GM19193 (cell line): ENCODE measurements around the gene PEX10.

Experiments used
- POLR2A ChIP-seq: IDR thresholded peaks from 4 replicates; pipeline ENCODE4 v1.6.1; 2011; ENCODE audit not compliant: insufficient read depth, insufficient read length; ENCODE audit errors: extremely low read depth

PEX10 gene

GRCh38 chr1:2412395-2412772, at the start of gene PEX10:
PEX10 (minus strand) TSS chr1:2412564; CDS start chr1:2412502, 62 bp downstream.
- TF ChIP-seq POLR2A, result peak; percentile 65

- TF ChIP-seq POLR2A, result no peak
Measured at GRCh38 chr1:2460996-2461751, 48.8 kb upstream of the PEX10 start.

GRCh38 chr1:2460203-2460602, 47.8 kb upstream of the PEX10 start:
- TF ChIP-seq POLR2A, result no peak

GRCh38 chr1:2459757-2460156, 47.4 kb upstream of the PEX10 start:
- no peak for TF ChIP-seq POLR2A

GRCh38 chr1:2458687-2459086, 46.3 kb upstream of the PEX10 start:
- no peak for TF ChIP-seq POLR2A

GRCh38 chr1:2457444-2457843, 45.1 kb upstream of the PEX10 start:
- no peak for TF ChIP-seq POLR2A

GRCh38 chr1:2455757-2456156, 43.4 kb upstream of the PEX10 start:
- TF ChIP-seq POLR2A, result no peak

GRCh38 chr1:2454227-2454626, 41.9 kb upstream of the PEX10 start:
- no peak for TF ChIP-seq POLR2A

- no peak for TF ChIP-seq POLR2A
Measured at GRCh38 chr1:2452932-2453315, 40.6 kb upstream of the PEX10 start.

- TF ChIP-seq POLR2A, result no peak
Measured at GRCh38 chr1:2452201-2452931, 40.0 kb upstream of the PEX10 start.

GRCh38 chr1:2451741-2452140, 39.4 kb upstream of the PEX10 start:
- no peak for TF ChIP-seq POLR2A

GRCh38 chr1:2449636-2450454, 37.5 kb upstream of the PEX10 start:
- no peak for TF ChIP-seq POLR2A

- no peak for TF ChIP-seq POLR2A
Measured at GRCh38 chr1:2448098-2448445, 35.7 kb upstream of the PEX10 start.

GRCh38 chr1:2447276-2448097, 35.1 kb upstream of the PEX10 start:
- TF ChIP-seq POLR2A, result no peak

GRCh38 chr1:2446861-2447260, 34.5 kb upstream of the PEX10 start:
- no peak for TF ChIP-seq POLR2A
